Measurements from ENCODE around the gene SLC35G6.
"Not testable (repeated sequence)": the region's sequence is repeated elsewhere in the genome, so short reads cannot be mapped to it uniquely, and the experiment has no call there.

Gene SLC35G6

DNA sequence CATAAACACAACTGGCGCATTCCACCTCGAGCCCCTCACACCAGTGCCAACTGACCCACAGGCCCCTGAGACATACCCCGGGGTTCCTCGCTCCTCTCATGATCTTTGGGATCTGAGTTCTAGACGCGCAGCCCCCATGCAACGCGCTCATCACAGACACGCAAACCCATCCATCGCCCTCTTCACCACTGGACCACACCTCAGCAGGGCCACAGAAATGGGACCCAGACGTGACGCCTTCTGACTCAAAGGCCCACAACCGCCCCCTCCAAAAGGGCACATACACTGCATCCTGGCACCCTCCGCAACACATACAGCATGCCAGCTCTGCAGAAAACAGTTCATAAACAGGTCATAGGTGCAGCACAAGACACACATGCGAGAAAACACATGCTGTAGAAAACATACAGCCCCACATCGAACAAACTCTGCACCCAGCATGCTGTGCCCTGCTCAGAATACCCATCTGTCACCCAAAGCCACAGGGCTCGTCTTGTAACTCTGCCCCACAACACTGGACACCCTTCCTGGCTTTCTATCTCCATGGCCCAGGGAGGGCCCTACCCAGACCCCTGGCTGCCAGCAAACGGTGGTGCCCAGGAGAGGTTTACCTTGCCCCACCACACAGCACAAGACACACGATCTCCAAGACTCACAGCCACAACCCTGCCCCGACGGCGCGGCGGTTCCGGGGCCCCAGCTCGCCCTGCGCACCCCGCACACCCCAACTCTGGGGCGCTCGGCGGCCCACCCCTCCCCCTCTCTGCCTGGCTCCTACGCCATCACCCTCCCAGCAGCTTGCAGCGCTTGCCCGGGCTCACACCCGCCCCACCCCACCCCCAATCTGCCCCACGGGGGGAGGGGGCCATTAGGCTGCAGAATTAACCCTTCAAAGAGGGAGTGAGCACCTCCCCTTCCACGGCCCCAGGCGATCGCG lies 2.7 kb upstream of the SLC35G6 start:
- peak; percentile 27 to 43 for DNase-seq (ENCODE audit: low read depth in 2 of 2)

DNA sequence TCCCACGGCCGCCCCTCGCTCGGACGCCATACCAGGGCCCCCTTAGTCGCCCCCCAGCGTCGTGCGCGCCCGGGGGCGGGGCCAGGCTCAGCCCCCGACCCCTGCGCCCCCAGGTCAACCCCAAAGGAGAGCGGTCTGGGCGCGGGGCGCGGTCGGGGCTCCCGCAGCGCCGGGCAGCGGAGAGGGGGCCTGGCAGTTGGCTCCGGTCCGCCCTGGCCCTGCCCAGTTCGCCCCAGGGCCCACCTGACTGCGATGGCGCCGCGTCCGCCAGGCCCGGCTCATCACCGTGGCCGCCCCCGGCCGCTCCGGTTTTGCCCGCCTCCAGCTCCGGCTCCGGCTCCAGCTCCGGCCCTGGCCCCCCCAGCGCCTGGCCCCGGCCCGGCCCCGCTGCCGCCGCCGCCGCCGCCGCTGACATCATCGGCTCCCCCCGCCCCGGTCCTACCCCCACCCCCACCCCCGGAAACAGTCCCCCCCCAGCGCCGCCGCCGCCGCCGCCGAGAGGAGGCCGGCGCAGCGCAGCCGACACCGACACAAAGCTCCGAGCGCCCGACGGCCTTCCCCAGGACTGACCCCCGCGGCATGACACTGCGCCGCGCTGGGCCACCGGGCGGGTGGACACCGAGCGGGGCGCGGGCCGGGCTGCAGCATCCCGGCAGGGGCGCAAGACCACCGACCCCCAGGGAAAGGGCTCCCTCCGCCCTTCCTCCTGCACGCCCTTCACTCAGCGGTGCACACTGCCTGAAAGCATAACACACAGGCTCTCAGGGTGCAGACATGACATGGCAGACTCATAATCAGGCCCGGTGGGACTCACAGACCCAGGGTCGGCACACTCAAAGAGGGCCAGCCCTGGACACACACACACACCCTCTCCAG lies 1.8 kb upstream of the SLC35G6 start, which contains the start of gene ZBTB4:
ZBTB4 (minus strand) TSS at position 419 of the 876 bp plus-strand sequence. CDS start 12,830 bp downstream, outside the sequence.
- DNase-seq (ENCODE audit: low read depth in 2 of 2): peak; percentile 44 to 45

GRCh38 chr17:7480089-7480384 lies 1.2 kb upstream of the SLC35G6 start:
- no peak for DNase-seq (ENCODE audit: low read depth in 2 of 2)

GRCh38 chr17:7481842-7482741 lies 846 bp downstream of the SLC35G6 start:
- DNase-seq (ENCODE audit: low read depth in 2 of 2): not testable (repeated sequence)

DNA sequence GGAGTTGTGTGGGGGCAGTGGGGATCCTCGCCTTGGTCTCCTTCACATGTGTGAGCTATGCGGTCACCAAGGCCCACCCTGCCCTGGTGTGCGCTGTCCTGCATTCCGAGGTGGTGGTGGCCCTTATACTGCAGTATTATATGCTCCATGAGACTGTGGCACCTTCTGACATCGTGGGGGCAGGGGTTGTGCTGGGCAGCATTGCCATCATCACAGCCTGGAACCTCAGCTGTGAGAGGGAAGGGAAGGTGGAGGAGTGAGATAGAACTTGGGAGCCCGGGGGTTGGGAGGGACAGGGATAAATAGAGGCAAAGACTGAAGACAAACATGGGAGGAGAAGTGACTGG lies 1.5 kb downstream of the SLC35G6 start:
- DNase-seq (ENCODE audit: low read depth in 2 of 2): not testable (repeated sequence)

DNA sequence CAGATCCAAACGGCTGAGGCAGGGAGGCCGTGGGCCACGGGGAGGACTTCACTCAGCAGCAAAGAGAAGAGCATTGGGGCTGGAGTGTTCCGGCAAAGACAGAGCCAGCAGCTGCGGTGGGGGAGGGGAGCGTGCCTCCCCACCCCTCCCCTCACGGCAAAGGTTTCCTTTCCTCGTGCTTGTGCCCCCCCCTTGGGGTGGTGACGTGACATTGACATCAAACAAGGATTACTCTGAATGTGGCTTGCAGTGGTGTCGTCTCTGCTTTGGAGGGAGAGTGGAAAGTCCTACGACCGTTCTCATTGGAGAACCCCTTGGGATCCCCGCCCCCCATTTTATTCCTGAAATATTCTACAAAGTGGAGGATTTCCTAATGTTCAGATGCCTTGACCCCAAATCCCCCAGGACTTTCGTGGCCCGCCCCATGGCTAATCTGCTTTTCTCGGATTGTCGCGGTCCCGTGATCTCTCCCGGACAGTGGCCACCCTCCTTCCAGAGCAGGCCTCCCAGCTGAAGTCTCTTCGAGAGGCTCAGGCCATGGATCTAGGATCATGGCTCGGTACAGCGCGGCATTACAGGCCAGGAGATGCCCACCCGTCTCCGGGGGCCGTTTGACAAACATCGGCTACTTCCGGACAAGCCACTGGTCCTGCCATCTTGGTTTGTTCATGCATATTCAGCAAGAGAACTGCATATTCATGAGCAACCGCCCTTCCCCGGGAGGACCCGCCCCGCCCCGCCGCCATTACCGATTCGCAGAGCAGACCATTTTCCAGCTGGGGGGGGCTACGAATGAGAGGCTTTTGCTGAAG lies 2.2 kb downstream of the SLC35G6 start:
- DNase-seq (ENCODE audit: low read depth in 2 of 2): peak; percentile 82 to 94

- DNase-seq (ENCODE audit: low read depth in 2 of 2): peak; percentile 94 to 98
Observed at GRCh38 chr17:7484067-7484918, 3.0 kb downstream of the SLC35G6 start, which contains the start of gene POLR2A. Gene POLR2A, plus strand, starts transcription at chr17:7484366.

GRCh38 chr17:7484919-7485377 lies 3.7 kb downstream of the SLC35G6 start:
- DNase-seq (ENCODE audit: low read depth in 2 of 2): no peak

DNA sequence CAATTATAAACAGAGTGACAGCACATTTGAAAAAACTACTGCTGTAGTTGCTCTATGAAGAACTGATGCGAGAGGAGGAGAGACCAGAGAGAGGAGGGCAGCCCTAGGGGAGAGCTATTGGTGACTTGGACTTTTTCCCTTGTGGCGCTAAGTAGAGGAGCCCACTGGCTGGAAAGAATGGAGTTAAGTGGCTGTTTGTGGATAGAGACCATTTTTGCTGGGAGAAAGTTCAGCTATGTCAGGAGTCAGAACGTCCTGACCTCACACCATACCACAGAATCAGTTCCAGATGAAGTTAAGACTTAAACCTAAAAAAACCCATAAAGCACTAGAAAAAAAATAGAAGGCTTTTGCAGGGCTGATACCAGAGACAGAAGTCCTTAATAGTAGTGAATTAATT lies 4.9 kb downstream of the SLC35G6 start:
- no peak for DNase-seq (ENCODE audit: low read depth in 2 of 2)

- DNase-seq (ENCODE audit: low read depth in 2 of 2): no peak
Observed at GRCh38 chr17:7490144-7490543, 8.9 kb downstream of the SLC35G6 start.

- DNase-seq (ENCODE audit: low read depth in 2 of 2): no peak
Observed at GRCh38 chr17:7491583-7491982, 10.3 kb downstream of the SLC35G6 start.

DNA sequence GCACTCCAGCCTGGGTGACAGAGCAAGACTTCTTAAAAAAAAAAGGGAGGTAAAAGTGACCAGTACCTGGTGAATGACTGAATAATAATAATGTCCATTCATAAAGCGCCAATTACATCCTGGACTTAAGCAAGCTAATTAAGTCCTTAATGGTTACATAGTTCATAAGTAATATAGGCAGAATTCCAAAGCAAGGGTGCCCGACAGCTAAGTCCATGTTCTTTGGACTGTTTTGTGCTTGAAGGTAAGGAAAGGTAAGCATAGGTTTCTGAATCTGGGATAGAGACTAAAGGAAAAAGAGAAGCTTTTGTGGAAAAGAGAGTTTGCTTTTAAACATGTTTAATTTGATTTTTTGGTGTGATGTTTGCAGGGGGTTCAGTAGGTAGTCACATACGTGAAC lies 12.7 kb downstream of the SLC35G6 start:
- no peak for DNase-seq (ENCODE audit: low read depth in 2 of 2)

DNA sequence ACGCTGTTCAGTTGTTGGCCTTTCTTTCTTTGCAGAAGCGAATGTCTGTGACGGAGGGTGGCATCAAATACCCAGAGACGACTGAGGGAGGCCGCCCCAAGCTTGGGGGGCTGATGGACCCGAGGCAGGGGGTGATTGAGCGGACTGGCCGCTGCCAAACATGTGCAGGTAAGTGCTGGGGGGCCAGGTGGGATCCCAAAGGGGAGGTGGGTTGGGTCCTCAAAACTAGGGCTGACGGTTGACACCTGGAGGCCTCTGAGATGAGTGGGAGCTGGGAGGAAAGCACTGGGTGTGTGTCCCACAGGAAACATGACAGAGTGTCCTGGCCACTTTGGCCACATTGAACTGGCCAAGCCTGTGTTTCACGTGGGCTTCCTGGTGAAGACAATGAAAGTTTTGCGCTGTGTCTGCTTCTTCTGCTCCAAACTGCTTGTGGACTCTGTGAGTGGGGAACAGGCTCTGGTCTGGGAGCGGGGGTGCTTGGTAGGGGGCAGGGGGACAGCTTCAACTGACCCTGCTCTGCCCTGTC lies 14.7 kb downstream of the SLC35G6 start:
- DNase-seq (ENCODE audit: low read depth in 2 of 2): no peak

GRCh38 chr17:7496470-7497183 lies 15.4 kb downstream of the SLC35G6 start:
- DNase-seq (ENCODE audit: low read depth in 2 of 2): no peak

GRCh38 chr17:7497228-7497627 lies 16.0 kb downstream of the SLC35G6 start:
- DNase-seq (ENCODE audit: low read depth in 2 of 2): no peak

- DNase-seq (ENCODE audit: low read depth in 2 of 2): no peak
Observed at GRCh38 chr17:7497636-7498035, 16.4 kb downstream of the SLC35G6 start.

DNA sequence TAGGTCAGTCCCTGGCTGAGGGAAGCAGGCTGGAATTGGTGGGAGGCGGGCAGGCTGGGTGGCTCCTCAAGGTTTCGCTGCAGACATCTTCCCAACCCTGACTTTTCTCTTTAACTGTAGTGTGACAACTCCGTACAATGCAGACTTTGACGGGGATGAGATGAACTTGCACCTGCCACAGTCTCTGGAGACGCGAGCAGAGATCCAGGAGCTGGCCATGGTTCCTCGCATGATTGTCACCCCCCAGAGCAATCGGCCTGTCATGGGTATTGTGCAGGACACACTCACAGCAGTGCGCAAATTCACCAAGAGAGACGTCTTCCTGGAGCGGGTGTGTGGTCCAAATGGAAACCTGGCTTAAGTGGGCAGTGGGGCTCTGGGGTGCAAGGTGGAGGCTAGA lies 17.9 kb downstream of the SLC35G6 start:
- no peak for DNase-seq (ENCODE audit: low read depth in 2 of 2)

- no peak for DNase-seq (ENCODE audit: low read depth in 2 of 2)
Observed at GRCh38 chr17:7501729-7502128, 20.5 kb downstream of the SLC35G6 start.
